ENCODE measurements around the gene FGF14. TPM values are rescaled to one million over a fixed set of nuclear protein-coding genes. Genes with fewer than 3 reads are reported as not detected.

The FGF14 gene
- total and polyA plus RNA-seq, 2 donors (not counting 3 experiments of a cell fraction or from before 2014, with no cell fraction given), result not detected

GRCh38 chr13:102286326-102286725, 115.5 kb downstream of the FGF14 start:
- H4K20me1 ChIP-seq (replicated peaks; ENCODE audit: control insufficient read depth, extremely low read depth, insufficient read depth, low read length), result no peaks in the 10 kb centered on the region
- H3K36me3 ChIP-seq (ENCODE audit: control insufficient read depth in 2 of 2, extremely low read depth in 1 of 2, insufficient read depth in 2 of 2, low read length in 2 of 2), result no peaks in the 10 kb centered on the region
- H2AFZ ChIP-seq (ENCODE audit: low read depth, low read length), result no peak overlapping the region
- POLR2A ChIA-PET, result no interaction called here
- dilution Hi-C loops (cut with MboI; ENCODE audit: extremely low pct_ligation_motif_present, low sequenced_read_pairs), result no loop called here
- H3K4me3 ChIP-seq (replicated peaks in 1 of 3; ENCODE audit: insufficient read depth in 1 of 3, low read depth in 1 of 3, low read length in 3 of 3), result no peak overlapping the region
- DNase-seq (ENCODE audit: low read depth, low spot score) (no peak), FAIRE-seq (no peak)
- CTCF ChIA-PET, result no interaction called here
- no peak overlapping the region for H3K27ac ChIP-seq (ENCODE audit: insufficient read depth, low read depth, low read length)
- no peaks in the 10 kb centered on the region for H3K27me3 ChIP-seq (ENCODE audit: control insufficient read depth in 2 of 2, insufficient read depth in 2 of 2, low read length in 2 of 2)
- H3K4me2 ChIP-seq (ENCODE audit: insufficient read depth, low read length), result no peak overlapping the region
- TF ChIP-seq POLR2A (IDR thresholded peaks at IDR 0.05; ENCODE audit: low read depth, low read length) (no peak), FOS (IDR thresholded peaks at IDR 0.05; ENCODE audit: borderline replicate concordance, insufficient read depth, low read length) (no peak), POLR2AphosphoS5 (IDR thresholded peaks at IDR 0.05; ENCODE audit: insufficient read depth, low read depth, low read length) (no peak), EZH2 (IDR thresholded peaks at IDR 0.05; ENCODE audit: borderline replicate concordance, low read depth, low read length, severe bottlenecking) (no peak), JUN (IDR thresholded peaks at IDR 0.05; ENCODE audit: borderline replicate concordance, insufficient read depth, insufficient read length, low read depth) (no peak), MYC (IDR thresholded peaks at IDR 0.05; ENCODE audit: low read depth, low read length) (no peak), GATA2 (IDR thresholded peaks at IDR 0.05; ENCODE audit: insufficient read depth, insufficient read length, low read depth, low read length) (no peak)
- TF ChIP-seq, protein P1, sequence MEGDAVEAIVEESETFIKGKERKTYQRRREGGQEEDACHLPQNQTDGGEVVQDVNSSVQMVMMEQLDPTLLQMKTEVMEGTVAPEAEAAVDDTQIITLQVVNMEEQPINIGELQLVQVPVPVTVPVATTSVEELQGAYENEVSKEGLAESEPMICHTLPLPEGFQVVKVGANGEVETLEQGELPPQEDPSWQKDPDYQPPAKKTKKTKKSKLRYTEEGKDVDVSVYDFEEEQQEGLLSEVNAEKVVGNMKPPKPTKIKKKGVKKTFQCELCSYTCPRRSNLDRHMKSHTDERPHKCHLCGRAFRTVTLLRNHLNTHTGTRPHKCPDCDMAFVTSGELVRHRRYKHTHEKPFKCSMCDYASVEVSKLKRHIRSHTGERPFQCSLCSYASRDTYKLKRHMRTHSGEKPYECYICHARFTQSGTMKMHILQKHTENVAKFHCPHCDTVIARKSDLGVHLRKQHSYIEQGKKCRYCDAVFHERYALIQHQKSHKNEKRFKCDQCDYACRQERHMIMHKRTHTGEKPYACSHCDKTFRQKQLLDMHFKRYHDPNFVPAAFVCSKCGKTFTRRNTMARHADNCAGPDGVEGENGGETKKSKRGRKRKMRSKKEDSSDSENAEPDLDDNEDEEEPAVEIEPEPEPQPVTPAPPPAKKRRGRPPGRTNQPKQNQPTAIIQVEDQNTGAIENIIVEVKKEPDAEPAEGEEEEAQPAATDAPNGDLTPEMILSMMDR (IDR thresholded peaks at IDR 0.05; ENCODE audit: extremely low read depth in 1 of 2, insufficient read depth in 1 of 2, low read depth in 1 of 2, low read length in 2 of 2), result no peak
- TF ChIP-seq, protein P2, sequence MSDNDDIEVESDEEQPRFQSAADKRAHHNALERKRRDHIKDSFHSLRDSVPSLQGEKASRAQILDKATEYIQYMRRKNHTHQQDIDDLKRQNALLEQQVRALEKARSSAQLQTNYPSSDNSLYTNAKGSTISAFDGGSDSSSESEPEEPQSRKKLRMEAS (IDR thresholded peaks at IDR 0.05; ENCODE audit: insufficient read depth, insufficient read length), result no peak
- no peaks in the 10 kb centered on the region for H3K79me2 ChIP-seq (ENCODE audit: control insufficient read depth, insufficient read depth, low read length)
- no peaks in the 10 kb centered on the region for H3K4me1 ChIP-seq (ENCODE audit: control insufficient read depth, extremely low read depth, insufficient read depth, low read length)
- H3K9me3 ChIP-seq (replicated peaks; ENCODE audit: control insufficient read depth, insufficient read depth, low read length), result no peaks in the 10 kb centered on the region
- intact Hi-C loops (cut with micrococcal nuclease), result no loop called here
- H3K9ac ChIP-seq (replicated peaks; ENCODE audit: extremely low read depth, insufficient read depth, low read length), result no peak overlapping the region
- no peaks in the 10 kb centered on the region for H3K9me1 ChIP-seq (replicated peaks; ENCODE audit: control insufficient read depth, extremely low read depth, insufficient read depth, low read length)
- BruUV-seq (replicated peaks), result no TSS peak
